NCI-H1092 (cell line): ENCODE measurements around the gene AP5S1.
A peak's percentile ranks its signal among the peaks of the same experiment; 100 is the strongest.
"Not testable (repeated sequence)": the region's sequence is repeated elsewhere in the genome, so short reads cannot be mapped to it uniquely, and the experiment has no call there.

Experiments used
- DNase-seq: peaks from one replicate; lab custom pipeline; 2025; lab: John Stamatoyannopoulos, UW

AP5S1 gene

DNA sequence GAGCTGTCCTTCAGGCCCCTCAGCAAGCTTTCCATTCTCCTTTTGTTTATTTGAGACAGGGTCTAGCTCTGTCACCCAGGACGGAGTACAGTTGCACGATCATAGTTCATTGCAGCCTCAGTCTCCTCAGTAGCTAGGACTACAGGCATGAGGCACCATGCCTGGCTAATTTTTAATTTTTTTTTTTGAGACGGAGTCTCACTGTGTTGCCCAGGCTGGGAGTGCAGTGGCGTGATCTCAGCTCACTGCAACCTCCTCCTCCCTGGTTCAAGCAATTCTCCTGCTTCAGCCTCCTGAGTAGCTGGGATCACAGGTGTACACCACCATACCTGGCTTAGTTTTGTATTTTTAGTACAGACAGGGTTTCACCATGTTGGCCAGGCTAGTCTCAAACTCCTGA is 31.1 kb upstream of the AP5S1 start:
- DNase-seq, result not testable (repeated sequence)

- not testable (repeated sequence) for DNase-seq
Observed at GRCh38 chr20:3794168-3794567, 26.2 kb upstream of the AP5S1 start.

DNA sequence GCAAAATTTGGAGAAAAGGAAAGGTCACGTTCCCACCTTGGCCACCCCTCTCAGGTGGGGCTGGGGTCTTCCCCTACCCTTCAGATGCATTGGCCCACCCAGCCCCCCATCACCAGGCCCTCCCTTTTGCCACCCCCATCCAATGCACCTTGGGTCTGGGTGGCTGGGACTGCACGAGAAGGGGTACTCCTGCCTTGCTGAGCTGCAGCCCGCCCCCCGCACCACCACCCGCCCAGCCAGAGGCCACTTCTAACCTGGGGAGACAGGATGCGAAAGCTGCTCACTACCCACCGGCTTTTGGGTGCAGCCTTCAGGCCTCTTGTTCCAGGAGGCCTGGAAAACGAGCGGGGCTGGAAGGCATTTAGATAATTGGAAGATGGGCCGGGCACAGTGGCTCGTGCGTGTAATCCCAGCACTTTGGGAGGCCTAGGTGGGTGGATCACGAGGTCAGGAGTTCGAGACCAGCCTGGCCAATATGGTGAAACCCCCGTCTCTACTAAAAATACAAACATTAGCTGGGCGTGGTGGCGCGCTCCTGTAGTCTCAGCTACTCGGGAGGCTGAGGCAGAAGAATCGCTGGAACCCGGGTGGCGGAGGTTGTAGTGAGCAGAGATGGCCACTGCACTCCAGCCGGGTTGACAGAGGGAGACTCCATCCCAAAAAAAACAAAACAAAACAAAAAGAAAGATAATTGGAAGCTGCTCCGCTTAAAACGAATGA is 25.5 kb upstream of the AP5S1 start:
- no peak for DNase-seq

- peak; percentile 89 for DNase-seq
Observed at GRCh38 chr20:3795511-3796468, 24.6 kb upstream of the AP5S1 start, which contains the start of gene CDC25B. Gene CDC25B (plus strand): TSS chr20:3796310. CDS start chr20:3796532, 222 bp downstream.

DNA sequence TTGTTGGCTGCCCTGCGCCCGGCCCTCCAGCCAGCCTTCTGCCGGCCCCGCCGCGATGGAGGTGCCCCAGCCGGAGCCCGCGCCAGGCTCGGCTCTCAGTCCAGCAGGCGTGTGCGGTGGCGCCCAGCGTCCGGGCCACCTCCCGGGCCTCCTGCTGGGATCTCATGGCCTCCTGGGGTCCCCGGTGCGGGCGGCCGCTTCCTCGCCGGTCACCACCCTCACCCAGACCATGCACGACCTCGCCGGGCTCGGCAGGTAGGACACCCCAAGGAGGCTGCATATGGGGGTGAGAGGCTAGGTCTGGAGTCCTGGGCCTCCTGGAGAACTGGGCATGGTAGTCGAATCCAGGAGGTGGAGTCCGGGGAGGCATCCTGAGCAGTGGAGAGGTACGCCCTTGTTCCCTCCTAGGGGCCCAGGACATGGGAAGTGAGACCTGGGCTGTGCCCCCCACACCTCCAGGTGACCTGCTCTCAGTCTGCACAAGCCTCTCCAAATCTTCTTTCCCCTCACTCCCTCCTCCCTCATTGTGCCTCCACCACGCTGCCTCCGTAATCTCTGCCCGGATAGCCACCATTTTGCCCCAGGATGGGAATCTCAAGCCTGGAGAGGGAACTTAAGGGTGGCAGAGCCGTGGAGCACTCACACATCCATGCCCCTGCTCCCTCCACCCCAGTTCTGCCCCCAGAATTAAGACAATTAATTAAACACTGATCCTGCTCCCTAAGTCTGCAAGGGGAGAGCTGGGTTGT is 23.7 kb upstream of the AP5S1 start:
- DNase-seq, result no peak

- no peak for DNase-seq
Observed at GRCh38 chr20:3797226-3797545, 23.2 kb upstream of the AP5S1 start.

GRCh38 chr20:3797592-3798372 is 22.6 kb upstream of the AP5S1 start:
- no peak for DNase-seq

GRCh38 chr20:3798373-3798768 is 22.0 kb upstream of the AP5S1 start:
- DNase-seq, result no peak

GRCh38 chr20:3798908-3799248 is 21.5 kb upstream of the AP5S1 start:
- DNase-seq, result no peak

GRCh38 chr20:3800256-3800877 is 20.0 kb upstream of the AP5S1 start:
- no peak for DNase-seq

DNA sequence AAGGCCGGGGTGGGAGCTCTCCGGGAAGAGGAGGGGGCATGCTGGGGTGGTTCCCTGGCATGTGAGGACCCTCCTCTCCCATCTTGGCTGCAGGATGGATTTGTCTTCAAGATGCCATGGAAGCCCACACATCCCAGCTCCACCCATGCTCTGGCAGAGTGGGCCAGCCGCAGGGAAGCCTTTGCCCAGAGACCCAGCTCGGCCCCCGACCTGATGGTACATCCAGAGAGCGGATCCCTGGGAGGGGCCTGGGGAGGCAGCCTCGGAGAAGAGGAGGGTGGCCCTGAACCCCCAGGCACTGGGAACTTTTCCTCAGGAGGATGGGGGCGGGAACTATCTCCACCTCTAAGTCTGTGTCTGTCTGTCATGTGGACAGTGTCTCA is 19.5 kb upstream of the AP5S1 start:
- DNase-seq, result no peak

DNA sequence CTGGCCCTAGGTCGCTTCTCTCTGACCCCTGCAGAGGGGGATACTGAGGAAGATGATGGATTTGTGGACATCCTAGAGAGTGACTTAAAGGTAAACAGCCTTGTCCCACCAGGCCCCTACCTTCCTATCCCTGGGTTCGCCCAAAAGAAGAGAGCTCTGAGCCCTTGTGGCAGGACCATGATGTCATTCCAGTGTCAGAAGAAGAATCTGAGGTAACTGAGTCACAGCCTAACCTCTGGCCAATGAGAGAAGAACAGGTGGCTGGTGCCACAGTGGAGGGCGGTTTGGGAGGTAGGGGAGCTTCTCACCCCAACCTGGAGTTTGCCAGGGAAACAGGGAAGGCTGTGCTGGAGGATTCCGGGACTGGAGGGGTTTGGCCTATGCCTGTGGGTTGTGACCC is 19.0 kb upstream of the AP5S1 start:
- DNase-seq, result no peak

DNA sequence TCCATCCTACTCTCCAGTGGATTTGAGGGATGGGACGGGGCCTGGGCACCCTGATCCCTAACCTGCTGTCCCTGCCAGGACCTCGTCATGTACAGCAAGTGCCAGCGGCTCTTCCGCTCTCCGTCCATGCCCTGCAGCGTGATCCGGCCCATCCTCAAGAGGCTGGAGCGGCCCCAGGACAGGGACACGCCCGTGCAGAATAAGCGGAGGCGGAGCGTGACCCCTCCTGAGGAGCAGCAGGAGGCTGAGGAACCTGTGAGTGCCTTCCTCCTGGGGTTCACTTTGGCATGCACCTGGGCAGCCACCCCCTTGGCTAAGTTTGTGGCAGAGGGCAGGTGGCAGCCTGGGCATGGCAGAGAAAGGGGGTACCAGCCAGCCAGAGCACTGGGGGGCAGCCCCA is 18.5 kb upstream of the AP5S1 start:
- DNase-seq, result no peak

DNA sequence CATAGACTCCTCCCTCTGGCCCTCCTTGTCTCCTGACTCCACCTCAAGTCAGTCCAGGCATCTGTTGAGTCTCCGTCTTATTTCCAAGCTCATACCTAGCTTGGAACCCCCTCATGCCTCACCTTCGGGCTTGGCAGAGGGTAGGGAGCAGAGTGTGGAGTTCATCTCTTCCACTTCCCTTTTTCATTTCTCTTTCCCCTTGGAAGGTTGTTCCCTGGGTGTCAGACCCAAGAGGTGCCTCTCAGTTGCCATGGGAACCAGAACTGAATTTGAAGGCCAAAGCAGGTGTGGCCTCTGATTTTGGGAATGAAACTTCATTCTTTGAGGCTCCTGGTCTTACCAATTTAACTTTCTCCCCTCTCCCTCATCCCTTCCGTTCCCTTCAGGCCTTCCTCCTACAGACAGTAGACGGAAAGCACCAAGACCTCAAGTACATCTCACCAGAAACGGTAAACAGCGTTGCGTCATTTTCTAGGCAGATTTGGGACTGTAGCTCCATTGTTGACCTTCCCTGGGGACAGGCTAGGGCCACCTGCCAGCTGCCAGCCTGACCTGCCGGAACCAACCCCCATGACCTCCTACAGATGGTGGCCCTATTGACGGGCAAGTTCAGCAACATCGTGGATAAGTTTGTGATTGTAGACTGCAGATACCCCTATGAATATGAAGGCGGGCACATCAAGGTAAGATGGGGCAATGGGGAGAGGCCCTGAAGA is 17.7 kb upstream of the AP5S1 start:
- DNase-seq, result no peak

- DNase-seq, result no peak
Observed at GRCh38 chr20:3803289-3803688, 17.1 kb upstream of the AP5S1 start.

GRCh38 chr20:3803854-3804253 is 16.5 kb upstream of the AP5S1 start:
- DNase-seq, result no peak

GRCh38 chr20:3804254-3804751 is 16.0 kb upstream of the AP5S1 start:
- DNase-seq, result no peak

- DNase-seq, result no peak
Observed at GRCh38 chr20:3804781-3805180, 15.6 kb upstream of the AP5S1 start.

DNA sequence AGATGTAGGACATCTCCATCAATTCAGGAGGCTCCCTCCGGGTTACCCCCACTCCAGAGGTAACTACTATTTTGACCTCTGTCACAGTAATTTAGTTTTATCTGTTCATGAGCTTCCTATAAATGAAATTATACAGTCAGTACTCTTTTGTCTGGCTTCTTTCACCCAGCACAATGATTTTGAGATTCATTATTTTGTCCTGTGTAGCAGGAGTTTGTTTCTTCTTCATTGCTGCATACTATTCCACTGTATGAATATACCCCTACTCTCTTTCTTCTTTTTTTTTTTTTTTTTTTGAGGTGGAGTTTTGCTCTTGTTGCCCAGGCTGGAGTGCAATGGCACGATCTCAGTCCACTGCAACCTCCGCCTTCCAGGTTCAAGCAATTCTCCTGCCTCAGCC is 11.8 kb upstream of the AP5S1 start:
- no peak for DNase-seq

DNA sequence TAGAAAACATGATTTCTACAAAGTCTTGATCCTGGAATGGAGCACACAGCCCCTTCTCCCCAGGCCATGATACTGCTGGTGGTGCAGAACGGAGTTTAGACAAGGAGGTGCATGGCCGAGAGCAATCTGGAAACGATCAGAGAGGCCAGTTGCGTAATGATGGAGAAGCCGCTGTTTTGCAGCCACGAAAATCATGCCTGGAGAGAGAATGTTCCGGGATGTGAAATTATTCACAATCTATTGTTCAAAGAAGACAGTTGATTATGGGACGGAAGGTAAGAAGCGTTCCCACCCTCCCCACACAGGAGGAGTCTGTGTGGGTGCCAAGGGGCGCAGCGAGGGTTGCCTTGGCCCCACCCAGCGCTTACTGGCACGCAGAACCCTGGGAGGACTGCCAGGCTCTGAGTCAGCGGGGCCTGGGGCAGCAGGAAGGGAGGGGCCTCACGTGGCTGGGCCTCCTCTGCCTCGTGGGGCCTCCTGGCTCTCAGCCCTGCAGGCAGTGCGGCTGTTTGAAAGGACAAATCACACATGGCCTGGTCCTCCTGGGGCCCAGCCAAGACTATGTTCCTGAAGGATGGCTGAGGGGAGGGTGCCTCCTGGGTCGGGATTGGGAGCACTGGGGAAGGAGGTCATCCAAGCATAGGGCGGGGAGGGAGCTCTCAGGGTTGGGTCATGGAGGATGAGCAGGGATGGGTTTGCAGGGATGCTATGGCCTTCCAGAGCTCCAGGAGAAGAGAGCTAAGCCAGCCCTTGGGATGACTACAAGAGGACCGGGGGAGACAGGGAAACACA is 8.7 kb upstream of the AP5S1 start:
- DNase-seq, result peak; percentile 94
